HEK293 (cell line): ENCODE measurements around the gene CASP8AP2.

Source experiments
- TRIM28 ChIP-seq: IDR thresholded peaks from 2 replicates; pipeline ENCODE4 v1.6.1; 2011; ENCODE audit warnings: low read length, control low read depth, borderline replicate concordance
- ZNF133 ChIP-seq: fragments of 450-650 bp; formaldehyde crosslinking; IDR thresholded peaks from 2 replicates; pipeline ENCODE4 v1.5.1; 2016; ENCODE audit warnings: missing biosample characterization, missing genetic modification characterization
- ZNF501 ChIP-seq: fragments of 450-650 bp; formaldehyde crosslinking; IDR thresholded peaks from 2 replicates; pipeline ENCODE4 v1.5.1; 2016; ENCODE audit warnings: missing biosample characterization, missing genetic modification characterization
- ZNF530 ChIP-seq: fragments of 450-650 bp; formaldehyde crosslinking; IDR thresholded peaks from 2 replicates; pipeline ENCODE4 v1.5.1; 2016; ENCODE audit warnings: low read depth, missing biosample characterization, missing genetic modification characterization
- TF ChIP-seq, protein P1 (sequence below): fragments of 450-650 bp; formaldehyde crosslinking; IDR thresholded peaks from 2 replicates; pipeline ENCODE4 v1.5.1; 2016; ENCODE audit warnings: missing biosample characterization, missing genetic modification characterization
- TF ChIP-seq, protein P2 (sequence below): fragments of 450-650 bp; formaldehyde crosslinking; IDR thresholded peaks from 2 replicates; pipeline ENCODE4 v1.5.1; 2016; ENCODE audit warnings: missing biosample characterization, missing genetic modification characterization

DNA sequence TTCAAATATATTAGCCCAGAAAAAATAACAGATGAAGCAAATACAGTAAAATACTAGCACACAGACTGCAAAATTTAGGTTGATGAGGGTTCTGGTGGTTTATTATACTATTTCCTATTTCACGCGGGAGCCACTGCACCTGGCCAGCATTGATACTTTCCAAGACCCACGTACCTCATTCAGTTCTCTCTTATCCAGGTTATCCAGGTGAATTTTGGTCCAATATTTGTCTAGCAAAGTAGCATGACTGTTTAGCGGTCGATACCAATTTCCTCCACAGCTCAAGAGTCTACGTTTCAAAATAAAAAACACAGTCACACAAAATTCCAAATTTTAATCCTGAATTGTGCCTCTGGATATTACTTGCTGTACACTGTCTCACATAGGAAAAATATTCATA lies 44.8 kb upstream of the CASP8AP2 start:
- TF ChIP-seq ZNF530, result no peak
- TF ChIP-seq, protein P1, sequence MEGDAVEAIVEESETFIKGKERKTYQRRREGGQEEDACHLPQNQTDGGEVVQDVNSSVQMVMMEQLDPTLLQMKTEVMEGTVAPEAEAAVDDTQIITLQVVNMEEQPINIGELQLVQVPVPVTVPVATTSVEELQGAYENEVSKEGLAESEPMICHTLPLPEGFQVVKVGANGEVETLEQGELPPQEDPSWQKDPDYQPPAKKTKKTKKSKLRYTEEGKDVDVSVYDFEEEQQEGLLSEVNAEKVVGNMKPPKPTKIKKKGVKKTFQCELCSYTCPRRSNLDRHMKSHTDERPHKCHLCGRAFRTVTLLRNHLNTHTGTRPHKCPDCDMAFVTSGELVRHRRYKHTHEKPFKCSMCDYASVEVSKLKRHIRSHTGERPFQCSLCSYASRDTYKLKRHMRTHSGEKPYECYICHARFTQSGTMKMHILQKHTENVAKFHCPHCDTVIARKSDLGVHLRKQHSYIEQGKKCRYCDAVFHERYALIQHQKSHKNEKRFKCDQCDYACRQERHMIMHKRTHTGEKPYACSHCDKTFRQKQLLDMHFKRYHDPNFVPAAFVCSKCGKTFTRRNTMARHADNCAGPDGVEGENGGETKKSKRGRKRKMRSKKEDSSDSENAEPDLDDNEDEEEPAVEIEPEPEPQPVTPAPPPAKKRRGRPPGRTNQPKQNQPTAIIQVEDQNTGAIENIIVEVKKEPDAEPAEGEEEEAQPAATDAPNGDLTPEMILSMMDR (tag by site-specific recombination), result no peak
- TF ChIP-seq, protein P2, sequence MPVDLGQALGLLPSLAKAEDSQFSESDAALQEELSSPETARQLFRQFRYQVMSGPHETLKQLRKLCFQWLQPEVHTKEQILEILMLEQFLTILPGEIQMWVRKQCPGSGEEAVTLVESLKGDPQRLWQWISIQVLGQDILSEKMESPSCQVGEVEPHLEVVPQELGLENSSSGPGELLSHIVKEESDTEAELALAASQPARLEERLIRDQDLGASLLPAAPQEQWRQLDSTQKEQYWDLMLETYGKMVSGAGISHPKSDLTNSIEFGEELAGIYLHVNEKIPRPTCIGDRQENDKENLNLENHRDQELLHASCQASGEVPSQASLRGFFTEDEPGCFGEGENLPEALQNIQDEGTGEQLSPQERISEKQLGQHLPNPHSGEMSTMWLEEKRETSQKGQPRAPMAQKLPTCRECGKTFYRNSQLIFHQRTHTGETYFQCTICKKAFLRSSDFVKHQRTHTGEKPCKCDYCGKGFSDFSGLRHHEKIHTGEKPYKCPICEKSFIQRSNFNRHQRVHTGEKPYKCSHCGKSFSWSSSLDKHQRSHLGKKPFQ (tag by site-specific recombination), result no peak
- TF ChIP-seq ZNF133 (tag by site-specific recombination), result no peak
- no peak for TF ChIP-seq TRIM28
- TF ChIP-seq ZNF501 (tag by site-specific recombination), result no peak
